Neutrophil (primary cell): ENCODE data around the gene COL11A2.

Experiments
- H3K27ac ChIP-seq: fragments of 200-600 bp; sonication (generic); 2 replicates; pipeline ENCODE4 v1.5.1; 2016; ENCODE audit warnings: mild to moderate bottlenecking, moderate library complexity
- H3K27me3 ChIP-seq: fragments of 200-600 bp; sonication (generic); 2 replicates; pipeline ENCODE4 v1.6.0; 2016; ENCODE audit warnings: mild to moderate bottlenecking
- H3K36me3 ChIP-seq: fragments of 200-600 bp; sonication (generic); 2 replicates; pipeline ENCODE4 v1.5.1; 2017
- H3K4me1 ChIP-seq, 2 experiments: fragments of 200-600 bp in 1 of 2; sonication (generic) in 1 of 2; 1 replicate in 1 of 2; 2 replicates in 1 of 2; pipeline versions ENCODE4 v1.5.1 to v1.6.1; 2013 to 2016; ENCODE audit warnings: low read depth in 1 of 2, low read length in 1 of 2, mild to moderate bottlenecking in 1 of 2, moderate library complexity in 1 of 2; ENCODE audit not compliant: control insufficient read depth in 1 of 2, insufficient read depth in 1 of 2
- H3K4me3 ChIP-seq, 2 experiments: fragments of 200-600 bp in 1 of 2; sonication (generic) in 1 of 2; 1 replicate in 1 of 2; 2 replicates in 1 of 2; pipeline ENCODE4 v1.5.1; 2013 to 2016; ENCODE audit warnings: low read depth in 1 of 2, low read length in 1 of 2, mild to moderate bottlenecking in 1 of 2, moderate library complexity in 1 of 2
- H3K9me3 ChIP-seq: fragments of 200-600 bp; sonication (generic); 2 replicates; pipeline ENCODE4 v1.5.1; 2016
- CTCF ChIP-seq: fragments of 200-600 bp; sonication (generic); IDR thresholded peaks from 2 replicates; pipeline ENCODE4 v1.5.1; 2016; ENCODE audit warnings: antibody characterized with exemption

COL11A2 gene

GRCh38 chr6:33205191-33206026, 13.1 kb upstream of the COL11A2 start:
- Histone ChIP-seq H3K27me3 (peaks cover 21% of the 10 kb centered on the region), H3K4me3 (peak overlapping the region; percentile 74 to 81), H3K36me3 (peaks cover 23% of the 10 kb centered on the region), H3K4me1 (peaks cover 42 to 51% of the 10 kb centered on the region in 2 experiments), H3K27ac (no peak overlapping the region), H3K9me3 (no peaks in the 10 kb centered on the region)
- TF ChIP-seq CTCF, result no peak

- Histone ChIP-seq H3K27me3 (peaks cover 21% of the 10 kb centered on the region), H3K36me3 (peaks cover 23% of the 10 kb centered on the region), H3K27ac (peak within 1 kb of the TSS; percentile 31), H3K4me3 (peak within 1 kb of the TSS; percentile 74 to 81), H3K9me3 (no peaks in the 10 kb centered on the region), H3K4me1 (peaks cover 45 to 56% of the 10 kb centered on the region in 2 experiments)
- no peak for TF ChIP-seq CTCF
These were observed 12.3 kb upstream of the COL11A2 start, which contains the start of gene HSD17B8 for GRCh38 chr6:33204415-33205190. TSS of gene HSD17B8 (plus strand) at chr6:33204655. CDS start at chr6:33204669, 14 bp downstream.

GRCh38 chr6:33204165-33204414, 11.8 kb upstream of the COL11A2 start:
- Histone ChIP-seq H3K27ac (peak overlapping the region; percentile 30), H3K4me3 (peak overlapping the region; percentile 74 to 81)
- no peak for TF ChIP-seq CTCF

GRCh38 chr6:33203443-33204164, 11.3 kb upstream of the COL11A2 start:
- Histone ChIP-seq H3K4me3 (peak overlapping the region; percentile 74 to 81), H3K4me1 (peaks cover 45 to 60% of the 10 kb centered on the region in 2 experiments), H3K9me3 (no peaks in the 10 kb centered on the region), H3K27ac (peak overlapping the region; percentile 30), H3K36me3 (peaks cover 23% of the 10 kb centered on the region), H3K27me3 (peaks cover 21% of the 10 kb centered on the region)
- no peak for TF ChIP-seq CTCF

More at GRCh38 chr6:33204165-33204414, 11.8 kb upstream of the COL11A2 start:
- H3K36me3 ChIP-seq, result peaks cover 23% of the 10 kb centered on the region
- no peaks in the 10 kb centered on the region for H3K9me3 ChIP-seq
- H3K4me1 ChIP-seq, result peaks cover 49 to 61% of the 10 kb centered on the region in 2 experiments
- peaks cover 21% of the 10 kb centered on the region for H3K27me3 ChIP-seq

GRCh38 chr6:33202799-33203198, 10.5 kb upstream of the COL11A2 start:
- H3K9me3 ChIP-seq, result no peaks in the 10 kb centered on the region
- no peak overlapping the region for H3K27ac ChIP-seq
- no peak for TF ChIP-seq CTCF
- H3K27me3 ChIP-seq, result peaks cover 21% of the 10 kb centered on the region
- no peak overlapping the region for H3K4me3 ChIP-seq
- H3K36me3 ChIP-seq, result peaks cover 29% of the 10 kb centered on the region
- peaks cover 43 to 55% of the 10 kb centered on the region in 2 experiments for H3K4me1 ChIP-seq
